BJ (cell line): ENCODE data around the gene DOCK1. TPM values are rescaled to one million over a fixed set of nuclear protein-coding genes. Genes with fewer than 3 reads are reported as not detected.

ENCODE experiments used
- CTCF ChIA-PET: fragments of 350-600 bp; formaldehyde crosslinking; extraction: SDS; loops from one replicate; lab custom pipeline; 2021; ENCODE audit warnings: antibody characterized with exemption, inconsistent platforms; lab: Yijun Ruan, JAX
- POLR2A ChIA-PET: fragments of 300-600 bp; sonication (Branson Sonifier 250); formaldehyde crosslinking; extraction: SDS; loops from one replicate; lab custom pipeline; 2021; ENCODE audit warnings: antibody characterized with exemption; lab: Charles Lee
- DNase-seq: peaks from one replicate; pipeline ENCODE4 v3.0.0-alpha.2; 2011; ENCODE audit warnings: low read depth
- H3K27me3 ChIP-seq: 2 replicates; pipeline ENCODE4 v1.6.0; 2011; ENCODE audit warnings: low read length; ENCODE audit not compliant: control insufficient read depth, insufficient read depth
- H3K36me3 ChIP-seq: 2 replicates; pipeline ENCODE4 v1.5.1; 2011; ENCODE audit warnings: low read length; ENCODE audit not compliant: control insufficient read depth, insufficient read depth
- H3K4me3 ChIP-seq: 2 replicates; pipeline ENCODE4 v1.5.1; 2011; ENCODE audit warnings: low read depth, mild to moderate bottlenecking, control low read depth, low read length
- CTCF ChIP-seq: IDR thresholded peaks from 2 replicates; pipeline ENCODE4 v1.5.1; 2011; ENCODE audit warnings: low read depth, mild to moderate bottlenecking, control low read depth, inconsistent platforms, low read length, moderate library complexity; ENCODE audit not compliant: insufficient read depth
- polyA plus RNA-seq: library from polyadenylated mRNA; depleted of rRNA; stranded (reverse); fragments of >200 nt; gene quantifications from 2 replicates; pipeline ENCODE4 v1.2.3, GENCODE V29; 2011

The DOCK1 gene
- polyA plus RNA-seq, 1 experiment = 20.0 TPM

GRCh38 chr10:127320176-127320575 is 414.9 kb downstream of the DOCK1 start:
- Histone ChIP-seq H3K27me3 (no peaks in the 10 kb centered on the region), H3K4me3 (no peak overlapping the region), H3K36me3 (no peaks in the 10 kb centered on the region)
- DNase-seq = no peak
- no peak for TF ChIP-seq CTCF
- POLR2A ChIA-PET = no interaction called here
- CTCF ChIA-PET = no interaction called here

GRCh38 chr10:127322286-127322685 is 417.1 kb downstream of the DOCK1 start:
- DNase-seq = no peak
- no peak for TF ChIP-seq CTCF
- Histone ChIP-seq H3K36me3 (no peaks in the 10 kb centered on the region), H3K27me3 (no peaks in the 10 kb centered on the region), H3K4me3 (no peak overlapping the region)
- ChIA-PET CTCF (no interaction called here), POLR2A (no interaction called here)

- POLR2A ChIA-PET = no interaction called here
- TF ChIP-seq CTCF = no peak
- CTCF ChIA-PET = interaction anchor here (2.4 kb wide), 1 partner anchor 11 kb away, joined by 6 read pairs; no protein-coding TSS in a partner anchor
- DNase-seq = no peak
- no peak overlapping the region for H3K4me3 ChIP-seq
- no peaks in the 10 kb centered on the region for H3K27me3 ChIP-seq
- no peaks in the 10 kb centered on the region for H3K36me3 ChIP-seq
Observed at GRCh38 chr10:127325506-127325905, 420.3 kb downstream of the DOCK1 start.

- CTCF ChIA-PET = interaction anchor here (1.4 kb wide), 1 partner anchor 15 kb away, joined by 4 read pairs; no protein-coding TSS in a partner anchor
- no peak for TF ChIP-seq CTCF
- no peaks in the 10 kb centered on the region for H3K27me3 ChIP-seq
- POLR2A ChIA-PET = no interaction called here
- H3K4me3 ChIP-seq = no peak overlapping the region
- DNase-seq = no peak
- H3K36me3 ChIP-seq = no peaks in the 10 kb centered on the region
Observed at GRCh38 chr10:127326883-127327282, 421.7 kb downstream of the DOCK1 start.

- no peak for TF ChIP-seq CTCF
- Histone ChIP-seq H3K36me3 (no peaks in the 10 kb centered on the region), H3K27me3 (no peaks in the 10 kb centered on the region), H3K4me3 (no peak overlapping the region)
- DNase-seq = no peak
- POLR2A ChIA-PET = no interaction called here
- CTCF ChIA-PET = no interaction called here
Observed at GRCh38 chr10:127331696-127332095, 426.5 kb downstream of the DOCK1 start.
